ENCODE measurements around the gene NTSR1. TPM values are rescaled to one million over a fixed set of nuclear protein-coding genes. Genes with fewer than 3 reads are reported as not detected.

The NTSR1 gene
- total RNA-seq, 6 experiments from 2014 or later, result 0.04 to 0.74 (median 0.09) TPM; not detected in 2

GRCh38 chr20:62768551-62769287, 60.1 kb downstream of the NTSR1 start:
- Histone ChIP-seq H3K9me3 (no peaks in the 10 kb centered on the region), H3K4me1 (peaks cover 0 to 34% (median 17%) of the 10 kb centered on the region in 4 donors), H3K27ac (no peak overlapping the region), H3K36me3 (no peaks in the 10 kb centered on the region), H3K27me3 (no peaks in the 10 kb centered on the region), H3K4me3 (no peak overlapping the region)
- DNase-seq, result peak; percentile 16 to 69 (median 52)
- no peak for TF ChIP-seq CTCF (IDR thresholded peaks at IDR 0.05)
- no peak for TF ChIP-seq POLR2A (IDR thresholded peaks at IDR 0.05)
- WGBS (ENCODE audit: insufficient coverage, low coverage, low lambda C conversion rate, missing lambda C conversion rate), result 45% methylated on average over 7 of the region's 21 CpGs
- no peak for ATAC-seq
- intact Hi-C loops (cut with DNase I), result no loop called here

- Histone ChIP-seq H3K9me3 (no peaks in the 10 kb centered on the region), H3K36me3 (no peaks in the 10 kb centered on the region), H3K27me3 (no peaks in the 10 kb centered on the region), H3K4me3 (no peak overlapping the region), H3K27ac (no peak overlapping the region), H3K4me1 (peaks cover 0 to 42% (median 20%) of the 10 kb centered on the region in 4 donors)
- intact Hi-C loops (cut with DNase I), result no loop called here
- 77% methylated on average over 3 of the region's 16 CpGs for WGBS (ENCODE audit: insufficient coverage, low coverage, low lambda C conversion rate, missing lambda C conversion rate)
- TF ChIP-seq CTCF (IDR thresholded peaks at IDR 0.05), result no peak
- TF ChIP-seq POLR2A (IDR thresholded peaks at IDR 0.05), result no peak
- ATAC-seq (peak in 3 of 4 donors; percentile 4 to 45 (median 6)), DNase-seq (peak; percentile 12 to 80 (median 74))
These were observed 60.9 kb downstream of the NTSR1 start for GRCh38 chr20:62769346-62770071.

GRCh38 chr20:62770111-62770910, 61.7 kb downstream of the NTSR1 start:
- DNase-seq, result peak in 2 of 3 donors; percentile 13 to 55
- intact Hi-C loops (cut with DNase I), result no loop called here
- no peak for ATAC-seq
- Histone ChIP-seq H3K36me3 (no peaks in the 10 kb centered on the region), H3K27ac (no peak overlapping the region), H3K27me3 (no peaks in the 10 kb centered on the region), H3K4me3 (no peak overlapping the region), H3K4me1 (peaks cover 0 to 45% (median 20%) of the 10 kb centered on the region in 4 donors), H3K9me3 (no peaks in the 10 kb centered on the region)
- TF ChIP-seq POLR2A (IDR thresholded peaks at IDR 0.05), result no peak
- no peak for TF ChIP-seq CTCF (IDR thresholded peaks at IDR 0.05)
- WGBS (ENCODE audit: insufficient coverage, low coverage, low lambda C conversion rate, missing lambda C conversion rate), result 78% methylated on average over 5 of the region's 20 CpGs

GRCh38 chr20:62770916-62771315, 62.3 kb downstream of the NTSR1 start:
- DNase-seq (peak in 1 of 3 donors; percentile 39), ATAC-seq (no peak)

More at GRCh38 chr20:62770916-62771315, 62.3 kb downstream of the NTSR1 start:
- H3K27ac ChIP-seq, result no peak overlapping the region
- intact Hi-C loops (cut with DNase I), result no loop called here
- no peaks in the 10 kb centered on the region for H3K27me3 ChIP-seq
- WGBS (ENCODE audit: insufficient coverage, low coverage, low lambda C conversion rate, missing lambda C conversion rate), result 40% methylated on average over 1 of the region's 14 CpGs
- H3K36me3 ChIP-seq, result no peaks in the 10 kb centered on the region
- H3K4me1 ChIP-seq, result peaks cover 0 to 49% (median 20%) of the 10 kb centered on the region in 4 donors
- TF ChIP-seq CTCF (IDR thresholded peaks at IDR 0.05), result no peak
- H3K9me3 ChIP-seq, result no peaks in the 10 kb centered on the region
- no peak overlapping the region for H3K4me3 ChIP-seq

Measured in right lobe of liver (tissue), 6 donors.